ENCODE measurements around the gene TAC4. TPM values are rescaled to one million over a fixed set of nuclear protein-coding genes. Genes with fewer than 3 reads are reported as not detected.

Gene TAC4
- total and polyA plus RNA-seq, 8 donors, result 0.54 to 1.1 (median 0.70) TPM; not detected in 2

- TF ChIP-seq, protein P1, sequence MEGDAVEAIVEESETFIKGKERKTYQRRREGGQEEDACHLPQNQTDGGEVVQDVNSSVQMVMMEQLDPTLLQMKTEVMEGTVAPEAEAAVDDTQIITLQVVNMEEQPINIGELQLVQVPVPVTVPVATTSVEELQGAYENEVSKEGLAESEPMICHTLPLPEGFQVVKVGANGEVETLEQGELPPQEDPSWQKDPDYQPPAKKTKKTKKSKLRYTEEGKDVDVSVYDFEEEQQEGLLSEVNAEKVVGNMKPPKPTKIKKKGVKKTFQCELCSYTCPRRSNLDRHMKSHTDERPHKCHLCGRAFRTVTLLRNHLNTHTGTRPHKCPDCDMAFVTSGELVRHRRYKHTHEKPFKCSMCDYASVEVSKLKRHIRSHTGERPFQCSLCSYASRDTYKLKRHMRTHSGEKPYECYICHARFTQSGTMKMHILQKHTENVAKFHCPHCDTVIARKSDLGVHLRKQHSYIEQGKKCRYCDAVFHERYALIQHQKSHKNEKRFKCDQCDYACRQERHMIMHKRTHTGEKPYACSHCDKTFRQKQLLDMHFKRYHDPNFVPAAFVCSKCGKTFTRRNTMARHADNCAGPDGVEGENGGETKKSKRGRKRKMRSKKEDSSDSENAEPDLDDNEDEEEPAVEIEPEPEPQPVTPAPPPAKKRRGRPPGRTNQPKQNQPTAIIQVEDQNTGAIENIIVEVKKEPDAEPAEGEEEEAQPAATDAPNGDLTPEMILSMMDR (IDR thresholded peaks at IDR 0.05), result peak; percentile 49 to 66
- Histone ChIP-seq H3K36me3 (peaks cover 0 to 6% of the 10 kb centered on the region in 2 donors), H3K9me3 (no peaks in the 10 kb centered on the region), H3K4me1 (peaks cover 4 to 19% of the 10 kb centered on the region in 2 donors), H3K27me3 (peaks cover 0 to 20% of the 10 kb centered on the region in 2 donors), H3K27ac (peak overlapping the region in 1 of 2 donors; percentile 57), H3K4me3 (peak overlapping the region; percentile 35 to 50)
- peak; percentile 84 for ATAC-seq
- peak; percentile 57 to 89 (median 73) for DNase-seq
- intact Hi-C loops (cut with DNase I), result loop anchor here in 1 of 2 donors (10.0 kb wide), 1 partner anchor 277 kb away; the partner anchor contains the start of gene NXPH3
Measured at GRCh38 chr17:49851387-49852291, 3.8 kb upstream of the TAC4 start.

DNA sequence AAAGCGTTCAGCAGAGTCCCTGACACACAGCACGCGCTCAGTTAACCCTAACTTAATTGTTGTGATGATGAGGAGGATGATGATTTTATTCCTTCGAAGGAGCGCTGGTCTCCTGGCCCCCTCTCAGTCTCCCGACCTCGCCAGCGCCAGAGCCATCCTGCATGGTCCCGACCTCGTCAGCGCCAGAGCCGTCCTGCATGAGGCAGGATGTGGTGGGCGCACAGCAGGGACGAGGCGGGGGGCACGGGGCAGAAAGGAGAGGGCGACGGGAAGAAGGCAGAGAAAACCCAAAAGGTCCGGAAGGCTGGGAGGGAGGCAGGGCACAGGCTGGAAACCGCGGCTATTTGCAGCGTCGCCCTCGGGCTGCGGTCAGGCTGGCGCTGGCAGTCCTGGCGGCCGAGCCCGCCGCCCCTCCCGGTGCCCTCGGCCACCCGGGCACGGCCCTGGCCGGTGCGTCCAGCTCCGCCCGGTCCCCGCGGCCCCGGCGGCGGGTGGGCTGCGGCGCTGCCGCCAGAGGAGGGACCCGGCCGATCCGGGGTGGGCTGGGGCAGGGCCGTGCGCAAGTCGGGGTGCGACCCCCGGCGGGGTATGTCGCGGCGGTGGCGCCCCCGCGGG, 3.0 kb upstream of the TAC4 start:
- Histone ChIP-seq H3K4me1 (peaks cover 4 to 19% of the 10 kb centered on the region in 2 donors), H3K4me3 (peak overlapping the region; percentile 35 to 50), H3K36me3 (peaks cover 0 to 13% of the 10 kb centered on the region in 2 donors), H3K27me3 (peaks cover 0 to 20% of the 10 kb centered on the region in 2 donors), H3K9me3 (no peaks in the 10 kb centered on the region), H3K27ac (peak overlapping the region in 1 of 2 donors; percentile 57)
- DNase-seq (peak in 1 of 4 donors; percentile 84), ATAC-seq (peak; percentile 51)
- intact Hi-C loops (cut with DNase I), result loop anchor here in 1 of 2 donors (10.0 kb wide), 1 partner anchor 276 kb away; the partner anchor contains the start of gene NXPH3
- TF ChIP-seq, protein P1 (IDR thresholded peaks at IDR 0.05), result no peak

DNA sequence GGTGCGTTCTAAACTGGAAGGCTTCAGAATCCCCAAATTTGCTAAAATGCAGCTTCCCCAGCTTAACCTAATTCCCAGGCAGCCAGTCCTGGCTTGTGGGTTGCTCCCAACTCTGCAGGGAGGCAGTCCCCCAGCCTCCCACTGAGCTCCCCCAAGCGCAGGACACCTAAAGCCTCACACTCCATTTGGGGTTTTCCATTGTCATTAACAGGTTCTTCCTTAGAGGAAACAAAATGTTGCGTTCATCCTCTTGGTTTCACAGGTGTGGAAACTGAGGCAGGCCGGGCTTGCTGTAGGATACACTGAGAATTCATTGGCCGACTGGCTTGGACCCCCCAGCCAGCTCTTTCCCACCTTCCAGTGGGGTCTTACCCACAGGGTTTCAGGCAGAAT, 2.3 kb upstream of the TAC4 start:
- no peak for DNase-seq
- Histone ChIP-seq H3K36me3 (peaks cover 0 to 18% of the 10 kb centered on the region in 2 donors), H3K27me3 (peaks cover 0 to 20% of the 10 kb centered on the region in 2 donors), H3K27ac (no peak overlapping the region), H3K9me3 (no peaks in the 10 kb centered on the region), H3K4me1 (peaks cover 4 to 22% of the 10 kb centered on the region in 2 donors), H3K4me3 (no peak overlapping the region)
- ATAC-seq, result no peak
- intact Hi-C loops (cut with DNase I), result loop anchor here in 1 of 2 donors (10.0 kb wide), 1 partner anchor 275 kb away; the partner anchor contains the start of gene NXPH3
- TF ChIP-seq, protein P1 (IDR thresholded peaks at IDR 0.05), result no peak

DNA sequence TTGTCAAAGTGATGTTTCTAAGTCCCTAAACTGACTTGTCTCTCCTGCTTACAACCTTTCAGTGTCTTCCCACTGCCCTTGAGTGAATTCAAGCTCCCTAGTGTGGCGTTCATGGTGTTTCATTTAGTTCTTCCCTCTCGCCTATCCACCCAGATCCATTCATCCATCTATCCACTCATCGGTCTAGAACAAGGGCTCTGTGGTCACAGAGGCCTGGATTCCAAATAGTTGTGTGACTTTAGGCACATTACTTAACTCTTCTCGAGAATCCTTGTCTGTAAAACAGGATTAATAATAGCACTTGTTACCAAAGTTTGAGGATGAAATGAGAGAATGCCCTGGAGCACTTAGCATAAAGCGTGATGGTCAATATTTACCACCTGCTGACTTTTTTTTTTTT, 870 bp upstream of the TAC4 start:
- Histone ChIP-seq H3K27me3 (peaks cover 0 to 20% of the 10 kb centered on the region in 2 donors), H3K27ac (no peak overlapping the region), H3K36me3 (peaks cover 0 to 18% of the 10 kb centered on the region in 2 donors), H3K9me3 (no peaks in the 10 kb centered on the region), H3K4me3 (no peak overlapping the region), H3K4me1 (peaks cover 4 to 25% of the 10 kb centered on the region in 2 donors)
- TF ChIP-seq, protein P1 (IDR thresholded peaks at IDR 0.05), result no peak
- no peak for DNase-seq
- intact Hi-C loops (cut with DNase I), result loop anchor here (10.0 kb wide), 1 partner anchor 144 kb away; the partner anchor contains the start of gene SLC35B1 (in 2 of the 2)
- ATAC-seq, result no peak

Data from left lung (tissue), 10 donors.